K562 (cell line): ENCODE measurements around the gene CWC22. TPM values are rescaled to one million over a fixed set of nuclear protein-coding genes. Genes with fewer than 3 reads are reported as not detected.
A peak's percentile ranks its signal among the peaks of the same experiment; 100 is the strongest.

Experiments
- ADNP ChIP-seq: fragments of 200-800 bp; sonication (Bioruptor generic); IDR thresholded peaks from 2 replicates; pipeline ENCODE4 v1.6.1; 2016; ENCODE audit warnings: missing genetic modification characterization, missing compliant biosample characterization
- ARID1B ChIP-seq: fragments of 450-650 bp; IDR thresholded peaks from 2 replicates; pipeline ENCODE4 v1.6.1; 2016; ENCODE audit warnings: antibody characterized with exemption, mild to moderate bottlenecking, inconsistent platforms
- MYNN ChIP-seq, 2 experiments: sonication (generic); formaldehyde crosslinking in 1 of 2; IDR thresholded peaks; 2 replicates each; pipeline versions ENCODE4 v1.5.0 to v1.6.1; 2016 to 2020; ENCODE audit warnings: antibody characterized with exemption in 1 of 2, missing genetic modification reagents in 1 of 2
- NCOR1 ChIP-seq: fragments of 450-650 bp; IDR thresholded peaks from 2 replicates; pipeline ENCODE4 v1.6.1; 2016; ENCODE audit warnings: mild to moderate bottlenecking, moderate library complexity
- PHB ChIP-seq: fragments of 250-450 bp; sonication (Bioruptor Pico); IDR thresholded peaks from 2 replicates; pipeline ENCODE4 v1.5.0; 2021
- POLR2A ChIP-seq: fragments of 450-650 bp; conservative IDR thresholded peaks from 2 replicates; pipeline ENCODE4 v1.6.1; 2016
- RBBP5 ChIP-seq: fragments of 200-600 bp; sonication (generic); IDR thresholded peaks from 2 replicates; pipeline ENCODE4 v1.6.1; 2012; ENCODE audit warnings: borderline replicate concordance, mild to moderate bottlenecking, low read length, control low read depth, inconsistent platforms; ENCODE audit not compliant: insufficient read depth, poor library complexity, severe bottlenecking
- RBM25 ChIP-seq: fragments of 200-400 bp; formaldehyde crosslinking; IDR thresholded peaks from 2 replicates; pipeline ENCODE4 v1.6.1; 2018; ENCODE audit warnings: low read length, low read depth, moderate library complexity; ENCODE audit not compliant: severe bottlenecking
- RNF2 ChIP-seq: sonication (generic); IDR thresholded peaks from 2 replicates; pipeline ENCODE4 v1.6.1; 2016
- SREBF2 ChIP-seq: sonication (generic); formaldehyde crosslinking; IDR thresholded peaks from 2 replicates; pipeline ENCODE4 v1.4.0; 2020; ENCODE audit warnings: mild to moderate bottlenecking, missing genetic modification reagents
- TARDBP ChIP-seq: fragments of 450-650 bp; IDR thresholded peaks from 2 replicates; pipeline ENCODE4 v1.6.1; 2016
- ZNF134 ChIP-seq: fragments of 250-450 bp; sonication (Bioruptor Pico); conservative IDR thresholded peaks from 2 replicates; pipeline ENCODE4 v1.4.0; 2020
- ZNF140 ChIP-seq: fragments of 250-450 bp; sonication (Bioruptor Pico); IDR thresholded peaks from 2 replicates; pipeline ENCODE4 v1.8.0; 2021; ENCODE audit warnings: moderate library complexity, mild to moderate bottlenecking, inconsistent platforms
- ZNF165 ChIP-seq: fragments of 250-450 bp; sonication (Bioruptor Pico); IDR thresholded peaks from 2 replicates; pipeline ENCODE4 v1.4.0; 2020; ENCODE audit warnings: borderline replicate concordance
- ZNF77 ChIP-seq: fragments of 250-450 bp; sonication (Bioruptor Pico); IDR thresholded peaks from 2 replicates; pipeline ENCODE4 v1.5.0; 2020
- polyA plus RNA-seq, 8 experiments: library from polyadenylated mRNA; depleted of rRNA in 4 of 8; stranded (reverse) in 5 of 8; unstranded in 3 of 8; fragments of >200 nt; fragmentation: Nextera tagmentation in 2 of 8; fragmentation: Illumina TruSeq in 1 of 8; extraction: Ambion mirVana in 2 of 8; extraction: Trizol in 1 of 8; gene quantifications; 2 replicates each; pipeline versions ENCODE4 v1.2.1 to v1.2.3, GENCODE V29; 2011 to 2014; ENCODE audit warnings: inconsistent platforms in 1 of 8, missing spikeins in 1 of 8
- total RNA-seq, 7 experiments: library from RNA; depleted of rRNA in 6 of 7; stranded (reverse); fragments of >200 nt in 6 of 7; fragmentation: Illumina TruSeq in 2 of 7; extraction: Trizol in 2 of 7; gene quantifications; 2 replicates each; pipeline versions ENCODE4 v1.2.1 to v1.2.3, GENCODE V29; 2011 to 2021; ENCODE audit warnings: low replicate concordance in 1 of 7
- TF ChIP-seq, protein P1 (sequence below): fragments of 450-650 bp; IDR thresholded peaks from 2 replicates; pipeline ENCODE4 v1.6.1; 2016; ENCODE audit warnings: antibody characterized with exemption
- TF ChIP-seq, protein P2 (sequence below): sonication (generic); formaldehyde crosslinking; IDR thresholded peaks from 2 replicates; pipeline ENCODE4 v1.8.0; 2022; ENCODE audit warnings: mild to moderate bottlenecking, missing genetic modification reagents
- TF ChIP-seq, protein P3 (sequence below): fragments of 200-800 bp; sonication (Bioruptor generic); IDR thresholded peaks from 2 replicates; pipeline ENCODE4 v1.6.1; 2017; ENCODE audit warnings: missing genetic modification characterization, missing compliant biosample characterization

Gene CWC22
- total and polyA plus RNA-seq, 9 of the 15 experiments (the other 6 are each of a cell fraction or from before 2014, with no cell fraction given) = 14.5 to 54.2 (median 36.7) TPM

DNA sequence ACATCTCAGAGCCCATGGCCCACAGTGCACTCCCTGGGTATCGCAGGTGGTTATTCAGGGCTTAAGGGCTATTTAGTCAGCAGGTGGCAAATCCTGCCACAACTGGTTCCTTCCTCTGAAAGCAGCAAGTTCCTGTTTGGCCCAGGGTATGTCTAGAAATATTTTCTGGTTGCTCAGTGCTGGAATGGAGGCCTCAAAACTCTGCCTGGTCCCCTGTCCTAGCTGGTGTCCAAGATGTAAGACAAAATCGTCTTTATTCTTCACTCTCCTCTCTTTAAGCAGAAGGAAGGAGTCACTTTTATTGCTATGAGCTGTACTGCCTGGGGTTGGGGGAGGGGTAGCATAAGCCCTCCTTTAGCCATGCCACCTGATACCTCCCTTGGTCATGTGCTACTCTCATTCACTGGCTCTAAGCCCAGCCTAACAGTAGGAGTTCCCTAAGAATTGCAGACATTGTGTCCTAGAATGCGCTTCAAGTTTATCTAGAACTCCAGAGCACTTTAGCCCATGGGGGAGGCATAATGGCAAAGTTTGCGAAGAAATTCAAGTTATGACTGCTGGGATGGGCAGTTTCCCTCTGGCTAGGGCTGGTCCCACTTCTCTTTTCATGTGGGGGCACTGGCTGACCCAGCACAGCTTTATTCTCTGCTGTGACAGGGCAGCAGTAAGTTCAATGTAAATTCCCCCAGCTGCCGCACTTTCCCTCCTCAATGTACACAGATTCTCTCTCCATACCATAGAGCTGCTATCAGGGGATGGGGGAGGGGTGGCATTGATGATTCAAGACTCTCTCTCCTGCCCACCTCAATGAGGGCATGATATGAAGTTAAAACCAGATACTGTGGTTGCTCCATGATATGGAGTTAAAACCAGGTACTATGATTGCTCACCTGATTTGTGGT lies 27.1 kb upstream of the CWC22 start (continued):
- no peak for TF ChIP-seq PHB (CRISPR knock-in tag)
- TF ChIP-seq, protein P1, sequence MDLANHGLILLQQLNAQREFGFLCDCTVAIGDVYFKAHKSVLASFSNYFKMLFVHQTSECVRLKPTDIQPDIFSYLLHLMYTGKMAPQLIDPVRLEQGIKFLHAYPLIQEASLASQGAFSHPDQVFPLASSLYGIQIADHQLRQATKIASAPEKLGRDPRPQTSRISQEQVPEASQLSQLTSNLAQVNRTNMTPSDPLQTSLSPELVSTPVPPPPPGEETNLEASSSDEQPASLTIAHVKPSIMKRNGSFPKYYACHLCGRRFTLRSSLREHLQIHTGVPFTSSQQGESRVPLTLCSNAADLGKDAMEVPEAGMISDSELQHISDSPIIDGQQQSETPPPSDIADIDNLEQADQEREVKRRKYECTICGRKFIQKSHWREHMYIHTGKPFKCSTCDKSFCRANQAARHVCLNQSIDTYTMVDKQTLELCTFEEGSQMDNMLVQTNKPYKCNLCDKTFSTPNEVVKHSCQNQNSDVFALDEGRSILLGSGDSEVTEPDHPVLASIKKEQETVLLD = no peak
- no peak for TF ChIP-seq ZNF165 (CRISPR knock-in tag)
- TF ChIP-seq ZNF140 (CRISPR knock-in tag) = no peak
- peak; percentile 16; the same call in 1 of the 2 replicates for TF ChIP-seq NCOR1
- no peak for TF ChIP-seq ADNP (tag)
- TF ChIP-seq RBM25 = no peak
- no peak for TF ChIP-seq ZNF77 (CRISPR knock-in tag)
- no peak for TF ChIP-seq MYNN (IDR thresholded peaks at IDR 0.05)
- TF ChIP-seq MYNN (CRISPR knock-in tag; IDR thresholded peaks at IDR 0.05) = no peak
- TF ChIP-seq, protein P2, sequence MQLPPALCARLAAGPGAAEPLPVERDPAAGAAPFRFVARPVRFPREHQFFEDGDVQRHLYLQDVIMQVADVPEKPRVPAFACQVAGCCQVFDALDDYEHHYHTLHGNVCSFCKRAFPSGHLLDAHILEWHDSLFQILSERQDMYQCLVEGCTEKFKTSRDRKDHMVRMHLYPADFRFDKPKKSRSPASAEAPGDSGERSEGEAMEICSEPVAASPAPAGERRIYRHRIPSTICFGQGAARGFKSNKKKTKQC (CRISPR knock-in tag) = no peak
- TF ChIP-seq, protein P3, sequence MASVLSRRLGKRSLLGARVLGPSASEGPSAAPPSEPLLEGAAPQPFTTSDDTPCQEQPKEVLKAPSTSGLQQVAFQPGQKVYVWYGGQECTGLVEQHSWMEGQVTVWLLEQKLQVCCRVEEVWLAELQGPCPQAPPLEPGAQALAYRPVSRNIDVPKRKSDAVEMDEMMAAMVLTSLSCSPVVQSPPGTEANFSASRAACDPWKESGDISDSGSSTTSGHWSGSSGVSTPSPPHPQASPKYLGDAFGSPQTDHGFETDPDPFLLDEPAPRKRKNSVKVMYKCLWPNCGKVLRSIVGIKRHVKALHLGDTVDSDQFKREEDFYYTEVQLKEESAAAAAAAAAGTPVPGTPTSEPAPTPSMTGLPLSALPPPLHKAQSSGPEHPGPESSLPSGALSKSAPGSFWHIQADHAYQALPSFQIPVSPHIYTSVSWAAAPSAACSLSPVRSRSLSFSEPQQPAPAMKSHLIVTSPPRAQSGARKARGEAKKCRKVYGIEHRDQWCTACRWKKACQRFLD = peak; percentile 41; the same call in 1 of the 2 replicates
- TF ChIP-seq POLR2A = no peak
- no peak for TF ChIP-seq TARDBP
- TF ChIP-seq ARID1B = 0 out of 2 replicates have a peak, but pooled peaks have one; percentile 17
- 0 out of 2 replicates have a peak, but pooled peaks have one; percentile 14 for TF ChIP-seq RNF2
- no peak for TF ChIP-seq ZNF134 (CRISPR knock-in tag)
- TF ChIP-seq RBBP5 = no peak
- TF ChIP-seq SREBF2 (CRISPR knock-in tag) = no peak
